ENCODE results near the gene GRIA4. TPM values are rescaled to one million over a fixed set of nuclear protein-coding genes. Genes with fewer than 3 reads are reported as not detected.
A peak's percentile ranks its signal among the peaks of the same experiment; 100 is the strongest.

The GRIA4 gene
- total RNA-seq, 1 donor from 2014 or later = 0.27 TPM

- Histone ChIP-seq H3K9ac (ENCODE audit: low read length) (no peak overlapping the region), H3K27ac (ENCODE audit: low read depth, low read length) (no peak overlapping the region), H2AFZ (ENCODE audit: low read depth, low read length) (no peak overlapping the region), H4K20me1 (ENCODE audit: insufficient read depth, low read length) (no peaks in the 10 kb centered on the region), H3K36me3 (ENCODE audit: insufficient read depth, low read length) (no peaks in the 10 kb centered on the region), H3K4me1 (ENCODE audit: insufficient read depth, low read length) (no peaks in the 10 kb centered on the region), H3K27me3 (ENCODE audit: insufficient read depth, low read length) (no peaks in the 10 kb centered on the region), H3K79me2 (ENCODE audit: insufficient read depth, low read length) (no peaks in the 10 kb centered on the region), H3K9me3 (ENCODE audit: insufficient read depth, low read depth, low read length) (no peaks in the 10 kb centered on the region), H3K4me3 (ENCODE audit: insufficient read depth, low read depth, low read length) (no peak overlapping the region), H3K4me2 (ENCODE audit: low read length) (no peak overlapping the region)
- no peak for TF ChIP-seq CTCF (IDR thresholded peaks at IDR 0.05; ENCODE audit: insufficient read depth, low read depth, low read length)
- TF ChIP-seq EZH2 (IDR thresholded peaks at IDR 0.05; ENCODE audit: insufficient read depth, low read length) = no peak
- H3K4me1 Mint-ChIP-seq (ENCODE audit: low read depth, unreplicated experiment) = no peaks in the 10 kb centered on the region
- H3K4me3 Mint-ChIP-seq (ENCODE audit: unreplicated experiment) = no peak overlapping the region
- DNase-seq (ENCODE audit: low read depth) (no peak), FAIRE-seq (no peak)
- H3K9me3 Mint-ChIP-seq (ENCODE audit: unreplicated experiment) = no peaks in the 10 kb centered on the region
- no peaks in the 10 kb centered on the region for H3K36me3 Mint-ChIP-seq (ENCODE audit: low read depth, unreplicated experiment)
- no peak overlapping the region for H3K27ac Mint-ChIP-seq (ENCODE audit: unreplicated experiment)
- H3K27me3 Mint-ChIP-seq (ENCODE audit: low read depth, unreplicated experiment) = no peaks in the 10 kb centered on the region
These were observed 296.6 kb downstream of the GRIA4 start for GRCh38 chr11:105906517-105906916.

- H3K27me3 ChIP-seq (ENCODE audit: insufficient read depth, low read length) = no peaks in the 10 kb centered on the region
- H3K4me2 ChIP-seq (ENCODE audit: low read length) = no peak overlapping the region
- H2AFZ ChIP-seq (ENCODE audit: low read depth, low read length) = no peak overlapping the region
- FAIRE-seq = no peak
- H3K4me3 ChIP-seq (ENCODE audit: insufficient read depth, low read depth, low read length) = no peak overlapping the region
- H3K9me3 ChIP-seq (ENCODE audit: insufficient read depth, low read depth, low read length) = no peaks in the 10 kb centered on the region
- H3K4me1 Mint-ChIP-seq (ENCODE audit: low read depth, unreplicated experiment) = no peaks in the 10 kb centered on the region
- no peak overlapping the region for H3K27ac Mint-ChIP-seq (ENCODE audit: unreplicated experiment)
- H3K9ac ChIP-seq (ENCODE audit: low read length) = no peak overlapping the region
- H3K36me3 ChIP-seq (ENCODE audit: insufficient read depth, low read length) = no peaks in the 10 kb centered on the region
- H3K4me1 ChIP-seq (ENCODE audit: insufficient read depth, low read length) = no peaks in the 10 kb centered on the region
- H3K27ac ChIP-seq (ENCODE audit: low read depth, low read length) = no peak overlapping the region
- no peaks in the 10 kb centered on the region for H3K9me3 Mint-ChIP-seq (ENCODE audit: unreplicated experiment)
- H3K4me3 Mint-ChIP-seq (ENCODE audit: unreplicated experiment) = no peak overlapping the region
- H3K36me3 Mint-ChIP-seq (ENCODE audit: low read depth, unreplicated experiment) = no peaks in the 10 kb centered on the region
- H3K27me3 Mint-ChIP-seq (ENCODE audit: low read depth, unreplicated experiment) = no peaks in the 10 kb centered on the region
- TF ChIP-seq EZH2 (IDR thresholded peaks at IDR 0.05; ENCODE audit: insufficient read depth, low read length) (no peak), CTCF (IDR thresholded peaks at IDR 0.05; ENCODE audit: insufficient read depth, low read depth, low read length) (no peak)
- no peaks in the 10 kb centered on the region for H4K20me1 ChIP-seq (ENCODE audit: insufficient read depth, low read length)
- no peak for DNase-seq (ENCODE audit: low read depth)
- H3K79me2 ChIP-seq (ENCODE audit: insufficient read depth, low read length) = no peaks in the 10 kb centered on the region
These were observed 297.4 kb downstream of the GRIA4 start for GRCh38 chr11:105907319-105907718.

- Mint-ChIP-seq H3K4me1 (ENCODE audit: low read depth, unreplicated experiment) (no peaks in the 10 kb centered on the region), H3K36me3 (ENCODE audit: low read depth, unreplicated experiment) (no peaks in the 10 kb centered on the region), H3K27ac (ENCODE audit: unreplicated experiment) (no peak overlapping the region), H3K9me3 (ENCODE audit: unreplicated experiment) (no peaks in the 10 kb centered on the region), H3K4me3 (ENCODE audit: unreplicated experiment) (no peak overlapping the region), H3K27me3 (ENCODE audit: low read depth, unreplicated experiment) (no peaks in the 10 kb centered on the region)
- DNase-seq (ENCODE audit: low read depth) (peak; percentile 66), FAIRE-seq (no peak)
- no peaks in the 10 kb centered on the region for H3K27me3 ChIP-seq (ENCODE audit: insufficient read depth, low read length)
- H3K4me2 ChIP-seq (ENCODE audit: low read length) = peak overlapping the region; percentile 34
- no peaks in the 10 kb centered on the region for H3K36me3 ChIP-seq (ENCODE audit: insufficient read depth, low read length)
- no peak overlapping the region for H2AFZ ChIP-seq (ENCODE audit: low read depth, low read length)
- H3K4me3 ChIP-seq (ENCODE audit: insufficient read depth, low read depth, low read length) = no peak overlapping the region
- H3K9me3 ChIP-seq (ENCODE audit: insufficient read depth, low read depth, low read length) = no peaks in the 10 kb centered on the region
- TF ChIP-seq CTCF (IDR thresholded peaks at IDR 0.05; ENCODE audit: insufficient read depth, low read depth, low read length) = no peak
- TF ChIP-seq EZH2 (IDR thresholded peaks at IDR 0.05; ENCODE audit: insufficient read depth, low read length) = no peak
- H3K27ac ChIP-seq (ENCODE audit: low read depth, low read length) = no peak overlapping the region
- H4K20me1 ChIP-seq (ENCODE audit: insufficient read depth, low read length) = no peaks in the 10 kb centered on the region
- no peaks in the 10 kb centered on the region for H3K79me2 ChIP-seq (ENCODE audit: insufficient read depth, low read length)
- no peak overlapping the region for H3K9ac ChIP-seq (ENCODE audit: low read length)
- H3K4me1 ChIP-seq (ENCODE audit: insufficient read depth, low read length) = no peaks in the 10 kb centered on the region
These were observed 300.3 kb downstream of the GRIA4 start for GRCh38 chr11:105910095-105910715.
